Stimulated activated CD4-positive, alpha-beta T cell treated with anti-CD3 and anti-CD28 coated beads, Interleukin-4, amount 100 ng/mL, for 1 hour (primary cell): ENCODE measurements around the gene SRP68.

Source experiments
- DNase-seq: peaks from one replicate; pipeline ENCODE4 v3.0.0-alpha.2; 2020

The SRP68 gene

GRCh38 chr17:76014100-76014924 lies 58.0 kb downstream of the SRP68 start:
- DNase-seq, result peak; percentile 78

- DNase-seq, result no peak
Observed at GRCh38 chr17:76013377-76013932, 58.9 kb downstream of the SRP68 start.

GRCh38 chr17:76011951-76012350 lies 60.4 kb downstream of the SRP68 start:
- no peak for DNase-seq

GRCh38 chr17:76009969-76010661 lies 62.2 kb downstream of the SRP68 start:
- no peak for DNase-seq

- DNase-seq, result no peak
Observed at GRCh38 chr17:76009447-76009846, 62.9 kb downstream of the SRP68 start.

GRCh38 chr17:76008630-76009425 lies 63.5 kb downstream of the SRP68 start:
- no peak for DNase-seq

GRCh38 chr17:76008208-76008607 lies 64.1 kb downstream of the SRP68 start:
- no peak for DNase-seq

- DNase-seq, result no peak
Observed at GRCh38 chr17:76007850-76008165, 64.5 kb downstream of the SRP68 start.

- DNase-seq, result no peak
Observed at GRCh38 chr17:76007131-76007849, 65.0 kb downstream of the SRP68 start.

- peak; percentile 79 for DNase-seq
Observed at GRCh38 chr17:76005263-76006149, 66.8 kb downstream of the SRP68 start.

GRCh38 chr17:76004750-76005262 lies 67.5 kb downstream of the SRP68 start:
- DNase-seq, result no peak

GRCh38 chr17:76003915-76004314 lies 68.4 kb downstream of the SRP68 start:
- DNase-seq, result no peak

GRCh38 chr17:76002100-76002499 lies 70.2 kb downstream of the SRP68 start:
- DNase-seq, result no peak

GRCh38 chr17:76000755-76001521 lies 71.4 kb downstream of the SRP68 start, which contains the start of gene CDK3:
Gene CDK3 (plus strand): TSS chr17:76000855. CDS start chr17:76001426, 571 bp downstream.
- no peak for DNase-seq

GRCh38 chr17:76000016-76000754 lies 72.1 kb downstream of the SRP68 start:
- DNase-seq, result peak; percentile 70

- no peak for DNase-seq
Observed at GRCh38 chr17:75998327-75998795, 74.0 kb downstream of the SRP68 start.

- DNase-seq, result peak; percentile 26
Observed at GRCh38 chr17:75996665-75997590, 75.4 kb downstream of the SRP68 start.

- no peak for DNase-seq
Observed at GRCh38 chr17:75995385-75995925, 76.9 kb downstream of the SRP68 start.
